NCI-H524 (cell line): ENCODE data around the gene TNNI3.

Experiments
- DNase-seq, 2 experiments: peaks; one replicate each; lab custom pipeline; 2025; lab: John Stamatoyannopoulos, UW

The TNNI3 gene

DNA sequence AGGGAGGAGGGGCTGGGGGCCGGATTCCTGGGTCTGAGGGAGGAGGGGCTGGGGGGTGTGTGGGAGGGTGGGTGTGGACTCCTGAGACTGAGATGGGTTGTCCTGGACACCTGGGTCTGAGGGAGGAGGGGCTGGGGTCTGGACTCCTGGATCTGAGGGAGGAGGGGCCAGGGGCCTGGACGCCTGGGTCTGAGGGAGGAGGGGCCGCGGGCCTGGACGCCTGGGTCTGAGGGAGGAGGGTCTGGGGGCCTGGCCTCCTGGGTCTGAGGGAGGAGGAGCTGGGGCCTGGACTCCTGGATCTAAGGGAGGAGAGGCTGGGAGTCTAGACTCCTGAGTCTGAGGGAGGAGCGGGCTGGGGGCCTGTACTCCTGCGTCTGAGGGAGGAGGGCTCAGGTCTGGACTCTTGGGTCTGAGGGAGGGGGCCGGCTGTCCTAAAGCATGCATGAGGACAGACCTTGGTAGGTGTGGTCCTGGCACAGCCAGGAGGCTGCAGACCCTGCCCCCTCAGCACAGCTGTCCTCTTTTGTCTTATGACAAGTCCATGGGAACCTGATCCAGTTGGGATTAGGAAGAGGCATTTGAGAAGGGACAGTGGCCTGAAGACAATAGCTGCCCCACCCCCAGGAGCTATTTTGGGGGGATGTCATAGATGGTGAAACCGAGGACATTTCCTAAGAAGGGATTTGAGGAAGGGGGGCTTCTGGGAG lies 9.8 kb downstream of the TNNI3 start:
- peak; percentile 55 to 78 for DNase-seq

DNA sequence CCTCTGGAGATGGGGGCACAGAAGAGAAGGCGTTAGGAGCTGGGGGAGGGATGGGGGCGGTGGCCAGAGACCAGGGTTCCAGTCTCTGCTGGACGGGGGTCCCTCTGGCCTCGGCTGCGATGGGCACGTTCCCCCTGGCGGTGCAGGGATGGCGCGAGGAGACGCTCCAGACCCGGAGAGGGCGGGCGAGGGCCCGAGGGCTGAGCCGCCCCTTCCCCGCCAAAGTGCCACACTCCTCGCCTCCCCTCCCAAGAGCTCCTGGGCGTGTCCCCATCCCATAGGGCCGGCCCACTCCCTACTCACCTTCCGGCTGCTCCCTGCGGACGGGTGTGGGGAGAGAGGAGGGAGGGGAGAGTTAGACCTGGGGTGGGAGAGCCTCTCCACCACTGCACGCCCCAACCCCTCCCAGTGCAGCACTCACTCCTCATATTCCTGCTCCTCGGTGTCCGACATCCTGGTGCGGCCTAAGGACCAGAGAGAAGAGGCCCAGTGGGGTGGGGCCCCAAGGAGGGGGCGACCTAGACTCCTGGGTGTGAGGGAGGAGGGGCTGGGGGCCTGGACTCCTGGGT lies 10.7 kb downstream of the TNNI3 start:
- DNase-seq: peak in 1 of 2 experiments; percentile 34

DNA sequence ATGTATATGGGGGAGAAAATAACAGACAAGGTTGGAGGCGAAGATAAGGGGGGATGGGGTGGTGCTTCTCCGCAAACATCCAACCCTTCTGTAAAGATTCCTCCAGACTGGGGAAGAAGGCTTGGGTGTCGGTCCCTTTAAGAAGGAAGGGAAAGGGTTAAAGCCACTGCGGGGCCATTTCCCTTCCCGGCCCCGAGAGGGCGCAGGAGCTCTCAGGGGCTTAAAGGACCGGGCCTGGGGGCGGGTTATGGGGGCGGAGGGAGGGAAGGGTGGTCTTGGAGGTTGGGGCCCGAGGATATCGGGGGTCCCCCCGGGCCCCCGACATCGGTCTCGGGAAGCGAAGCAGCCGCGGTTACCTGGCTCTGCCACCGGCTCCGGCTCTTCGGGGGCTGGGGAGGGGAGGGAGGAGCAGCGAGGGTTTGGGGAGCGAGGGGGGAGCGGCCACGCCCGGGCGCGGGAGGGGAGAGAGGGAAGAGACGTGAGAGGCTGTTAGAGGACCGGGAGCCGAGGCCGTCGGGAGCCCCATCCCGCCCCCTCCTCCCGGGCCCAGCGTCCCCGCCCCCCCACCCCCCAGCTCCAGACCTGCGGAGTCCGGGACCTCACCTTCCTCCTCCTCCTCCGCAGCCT lies 11.3 kb downstream of the TNNI3 start:
- DNase-seq: peak in 1 of 2 experiments; percentile 31

DNA sequence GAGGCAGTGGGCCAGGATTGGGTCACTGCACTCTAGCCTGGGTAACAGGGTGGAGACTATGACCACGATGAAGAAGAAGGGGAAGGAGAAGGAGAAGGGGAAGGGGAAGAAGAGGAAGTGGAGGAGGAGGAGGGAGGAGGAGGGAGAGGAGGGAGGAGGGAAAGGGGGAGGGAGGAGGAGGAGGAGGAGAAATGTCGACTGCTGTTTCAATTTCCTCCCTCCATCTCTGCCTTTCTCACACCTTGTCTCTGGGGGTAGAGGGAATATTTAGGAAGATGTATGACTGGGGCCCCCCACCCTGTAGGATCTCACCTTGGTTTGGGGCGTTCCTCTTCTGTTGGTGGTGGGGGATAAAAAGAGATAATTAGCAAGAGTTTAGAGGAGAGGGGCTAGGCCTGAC lies 12.3 kb downstream of the TNNI3 start:
- no peak for DNase-seq

DNA sequence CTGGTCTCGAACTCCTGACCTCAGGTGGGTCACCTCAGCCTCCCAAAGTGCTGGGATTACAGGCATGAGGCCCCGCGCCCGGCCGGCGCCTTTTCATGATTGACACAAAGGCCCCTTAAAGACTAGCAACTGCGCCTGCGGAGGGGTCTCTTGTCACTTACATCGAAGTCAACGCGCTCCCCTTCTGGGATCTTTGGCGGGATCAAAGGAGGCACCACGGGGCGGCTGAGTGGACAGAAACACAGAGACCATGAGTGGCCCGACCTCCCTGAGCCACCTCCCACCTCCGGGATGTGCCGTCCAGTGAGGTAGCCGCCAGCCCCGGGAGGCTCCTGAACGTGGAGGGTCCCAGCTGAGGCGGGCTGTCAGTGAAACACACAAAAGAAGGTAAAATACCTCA lies 15.8 kb downstream of the TNNI3 start:
- DNase-seq: no peak

DNA sequence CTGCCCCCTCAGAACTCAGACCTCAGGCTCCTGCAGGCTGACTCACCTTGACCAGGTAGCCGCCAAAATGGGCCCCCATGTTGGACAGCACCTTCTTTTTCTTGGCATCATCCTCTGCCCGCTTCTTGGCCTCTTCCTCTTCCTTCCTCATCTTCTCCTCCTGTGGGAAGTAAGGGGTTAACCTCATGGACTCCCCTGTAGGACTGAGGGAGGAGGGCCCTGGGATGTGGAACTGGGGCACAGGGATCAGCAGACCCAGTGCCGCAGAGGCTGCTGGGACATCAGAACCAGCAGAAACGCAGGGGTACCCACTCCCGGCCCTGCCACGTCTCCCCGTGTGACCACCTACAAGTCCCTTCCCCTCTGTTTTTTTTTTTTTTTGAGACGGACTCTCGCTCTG lies 19.6 kb downstream of the TNNI3 start:
- no peak for DNase-seq

DNA sequence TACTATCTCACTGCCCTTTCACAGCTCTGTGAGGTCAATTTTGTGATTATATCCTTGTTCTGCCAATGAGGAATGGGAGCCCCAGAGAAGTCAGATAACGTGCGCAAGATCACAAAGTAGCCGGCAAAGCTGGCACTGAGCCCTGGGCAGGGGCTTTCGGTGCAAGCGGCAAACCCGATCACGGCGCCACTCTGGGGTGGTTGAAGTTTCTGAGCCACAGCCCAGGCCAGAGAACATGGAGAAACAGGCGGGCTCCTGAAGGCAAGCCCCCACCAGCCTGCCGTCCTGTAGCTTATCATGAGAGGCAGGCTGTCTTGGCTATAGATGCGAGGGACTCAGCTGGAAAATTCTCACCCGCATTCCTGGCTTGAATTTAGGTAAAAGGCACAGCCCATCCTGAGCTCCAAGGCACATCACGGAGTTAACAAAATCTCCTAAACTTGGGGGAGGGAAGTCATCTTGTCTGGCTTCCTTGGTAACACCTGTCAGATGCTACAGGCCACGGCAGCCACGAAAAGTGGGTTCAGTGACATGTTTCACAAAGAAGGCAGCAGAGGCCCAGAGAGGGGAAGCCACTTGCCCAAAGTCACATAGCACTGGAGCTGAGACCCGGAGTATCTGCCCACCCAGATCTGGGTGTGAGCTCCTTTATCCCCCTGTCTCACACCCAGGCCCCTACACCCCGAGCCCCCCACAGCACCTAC lies 21.0 kb downstream of the TNNI3 start:
- no peak for DNase-seq

DNA sequence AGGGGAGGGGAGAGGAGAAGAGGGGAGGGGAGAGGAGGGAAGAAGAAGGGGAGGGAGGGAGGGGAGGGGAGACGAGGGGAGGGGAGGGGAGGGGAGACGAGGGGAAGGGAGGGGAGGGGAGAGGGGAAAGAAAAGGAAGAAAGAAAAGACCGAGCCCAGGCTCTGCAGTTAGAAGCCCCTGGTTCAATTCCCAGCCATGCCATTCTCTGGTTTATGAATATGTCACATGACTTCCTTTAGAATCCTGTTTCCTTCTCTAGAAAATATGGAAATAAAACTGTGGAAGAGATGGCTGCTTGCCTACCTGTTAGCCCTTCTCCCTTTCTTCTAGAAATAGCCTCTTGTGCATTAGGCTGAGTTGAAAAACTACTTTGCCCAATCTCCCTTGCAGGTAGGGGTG lies 22.8 kb downstream of the TNNI3 start:
- no peak for DNase-seq

DNA sequence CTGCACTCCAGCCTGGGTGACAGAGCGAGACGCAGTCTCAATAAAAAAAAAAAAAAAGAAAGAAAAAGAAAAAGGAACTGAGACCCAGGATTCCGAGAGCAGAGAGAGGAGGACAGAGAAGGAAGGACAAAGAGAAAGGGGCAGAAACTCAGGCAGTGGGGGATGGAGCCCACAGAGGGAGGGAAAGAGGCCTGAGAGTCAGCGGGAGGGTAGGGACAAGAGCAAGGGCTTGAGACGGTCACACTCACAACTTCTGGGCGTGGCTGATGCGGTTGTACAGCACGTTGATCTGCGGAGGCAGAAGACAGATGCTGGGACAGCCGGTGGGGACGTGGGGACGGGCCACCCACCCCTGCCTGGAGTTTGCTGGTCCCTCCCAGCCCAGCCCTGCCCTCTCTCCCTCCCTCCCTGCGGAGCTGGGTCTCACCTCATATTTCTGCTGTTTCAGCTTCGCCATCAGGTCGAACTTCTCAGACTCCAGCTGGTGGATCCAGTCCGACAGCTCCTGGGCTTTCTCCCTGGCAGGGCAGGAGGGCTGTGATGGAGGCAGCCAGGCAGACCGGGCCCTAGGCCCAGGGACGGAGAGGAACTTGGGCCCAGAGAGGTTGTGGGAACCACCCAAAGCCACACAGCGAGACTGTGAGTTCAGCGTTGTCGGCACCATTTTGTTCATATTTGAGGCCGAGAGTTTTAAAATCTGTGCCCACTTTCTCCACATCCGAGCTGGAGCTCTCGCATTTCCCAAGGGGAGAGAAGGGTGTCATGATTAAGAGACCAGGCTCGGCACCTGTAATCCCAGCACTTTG lies 23.7 kb downstream of the TNNI3 start:
- DNase-seq: peak; percentile 31 to 86

DNA sequence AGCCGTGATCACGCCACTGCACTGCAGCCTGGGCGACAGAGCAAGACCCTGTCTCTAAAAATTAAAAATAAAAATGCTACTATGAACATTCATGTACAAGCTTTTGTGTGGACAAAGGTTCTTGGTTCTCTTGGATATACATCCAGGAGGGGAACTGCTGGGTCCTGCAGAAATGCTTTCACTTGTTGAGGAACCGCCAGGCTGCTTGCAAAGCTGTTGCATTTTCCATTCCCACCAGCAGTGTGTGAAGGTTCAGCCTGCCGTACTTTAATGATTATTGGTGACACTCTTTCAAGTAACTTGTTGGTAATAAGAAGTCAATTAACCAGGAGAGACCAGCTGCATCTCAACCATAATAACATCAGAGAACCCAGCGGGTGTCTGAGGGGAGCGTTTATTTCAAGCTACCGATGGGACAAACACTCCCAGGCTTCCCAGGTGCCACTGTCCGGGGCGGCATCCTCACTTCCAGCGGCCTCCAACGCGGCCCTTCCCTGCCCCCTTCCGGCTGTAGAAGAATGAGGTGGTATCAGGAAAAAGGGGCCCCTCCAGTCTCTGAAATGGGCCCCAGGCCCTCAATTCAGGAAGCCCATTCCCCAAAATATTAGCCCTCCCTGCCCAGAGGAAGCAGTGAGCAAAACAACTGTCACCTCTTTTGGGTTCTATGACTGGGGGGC lies 24.9 kb downstream of the TNNI3 start:
- DNase-seq: peak in 1 of 2 experiments; percentile 32

DNA sequence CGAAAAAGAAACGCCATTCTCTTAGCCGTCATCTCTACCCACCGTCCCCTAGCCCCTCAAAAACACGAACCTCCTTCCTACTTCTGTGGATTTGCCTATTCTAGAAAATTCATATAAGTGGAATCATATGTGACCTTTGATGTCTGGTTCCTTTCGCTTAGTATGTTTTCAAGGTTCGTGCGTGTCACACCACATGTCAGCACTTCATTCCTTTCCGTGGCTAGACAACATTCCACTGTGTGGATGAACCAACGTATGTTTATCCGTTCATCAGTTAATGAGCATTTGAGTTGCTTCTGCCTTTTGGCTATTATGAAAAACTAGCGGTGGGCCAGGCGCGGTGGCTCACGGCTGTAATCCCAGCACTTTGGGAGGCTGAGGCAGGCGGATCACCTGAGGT lies 26.1 kb downstream of the TNNI3 start:
- DNase-seq: no peak

DNA sequence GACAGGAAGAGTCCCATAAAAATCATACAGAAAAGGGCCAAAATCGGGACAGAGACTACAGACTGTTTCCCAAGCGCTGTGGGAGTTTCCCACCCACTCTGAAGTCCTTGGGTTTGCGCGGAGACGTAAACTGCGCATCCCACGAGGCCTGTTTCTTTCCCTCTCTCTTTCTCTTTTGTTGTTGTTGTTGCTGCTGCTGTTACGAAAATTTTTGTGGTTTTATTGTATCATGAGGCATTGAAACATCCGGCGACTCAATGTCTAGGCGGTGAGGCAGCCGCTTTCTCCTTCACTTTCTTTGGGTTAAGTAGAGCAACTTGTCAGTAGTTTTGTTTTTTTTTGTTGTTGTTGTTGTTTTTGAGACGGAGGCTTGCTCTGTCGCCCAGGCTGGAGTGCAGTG lies 38.5 kb downstream of the TNNI3 start:
- DNase-seq: no peak

DNA sequence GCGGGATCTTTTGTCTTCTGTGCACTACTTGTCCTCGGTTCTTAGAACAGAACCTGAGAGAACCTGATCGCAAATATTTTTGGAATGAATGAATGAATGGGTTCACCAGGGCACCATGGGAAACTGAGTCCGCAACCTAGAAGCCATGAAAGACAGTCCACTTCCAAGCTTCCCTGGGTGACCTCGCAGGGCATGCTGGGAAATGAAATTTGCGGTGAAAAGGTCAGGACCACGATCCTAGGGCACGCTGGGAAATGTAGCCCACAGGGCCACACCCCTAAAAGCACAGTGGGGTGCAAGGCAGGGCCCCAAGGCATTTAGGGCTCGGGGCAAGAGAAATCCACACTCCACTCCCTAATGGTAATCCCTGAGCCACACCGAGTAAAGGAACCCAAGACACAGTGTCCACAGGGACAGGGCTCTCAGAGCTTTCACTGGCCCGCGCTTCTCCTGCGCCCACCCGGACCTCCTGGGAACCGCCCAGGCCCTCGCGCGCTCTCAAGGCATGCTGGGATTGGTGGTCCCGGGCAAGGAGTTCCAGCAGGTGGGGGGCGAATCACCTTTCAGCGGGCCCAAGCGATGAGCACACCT lies 39.0 kb downstream of the TNNI3 start:
- DNase-seq: no peak

DNA sequence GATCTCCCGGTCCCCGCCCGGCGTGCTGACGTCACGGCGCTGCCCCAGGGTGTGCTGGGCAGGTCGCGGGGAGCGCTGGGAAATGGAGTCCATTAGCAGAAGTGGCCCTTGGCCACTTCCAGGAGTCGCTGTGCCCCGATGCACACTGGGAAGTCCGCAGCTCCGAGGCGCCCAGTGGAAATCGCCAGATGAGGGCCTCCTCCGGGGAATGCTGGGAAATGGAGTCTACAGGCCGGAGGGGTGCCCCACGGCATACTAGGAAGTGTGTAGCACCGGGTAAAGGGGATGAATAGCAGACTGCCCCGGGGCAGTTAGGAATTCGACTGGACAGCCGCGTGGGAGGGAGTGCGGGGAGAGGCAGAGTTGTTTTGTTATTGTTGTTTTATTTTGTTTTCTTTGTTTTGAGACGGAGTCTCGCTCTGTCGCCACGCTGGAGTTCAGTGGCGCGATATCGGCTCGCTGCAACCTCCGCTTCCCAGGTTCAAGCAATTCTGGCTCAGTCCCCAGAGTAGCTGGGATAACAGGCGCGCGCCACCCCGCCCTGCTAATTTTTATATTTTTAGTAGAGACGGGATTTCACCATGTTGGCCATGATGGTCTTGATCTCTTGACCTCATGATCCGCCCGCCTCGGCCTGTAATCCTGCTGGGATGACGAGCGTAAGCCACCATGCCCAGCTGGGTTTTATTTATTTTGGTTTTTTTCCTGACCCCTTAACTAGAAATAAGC lies 39.7 kb downstream of the TNNI3 start:
- DNase-seq: peak; percentile 98 to 99

DNA sequence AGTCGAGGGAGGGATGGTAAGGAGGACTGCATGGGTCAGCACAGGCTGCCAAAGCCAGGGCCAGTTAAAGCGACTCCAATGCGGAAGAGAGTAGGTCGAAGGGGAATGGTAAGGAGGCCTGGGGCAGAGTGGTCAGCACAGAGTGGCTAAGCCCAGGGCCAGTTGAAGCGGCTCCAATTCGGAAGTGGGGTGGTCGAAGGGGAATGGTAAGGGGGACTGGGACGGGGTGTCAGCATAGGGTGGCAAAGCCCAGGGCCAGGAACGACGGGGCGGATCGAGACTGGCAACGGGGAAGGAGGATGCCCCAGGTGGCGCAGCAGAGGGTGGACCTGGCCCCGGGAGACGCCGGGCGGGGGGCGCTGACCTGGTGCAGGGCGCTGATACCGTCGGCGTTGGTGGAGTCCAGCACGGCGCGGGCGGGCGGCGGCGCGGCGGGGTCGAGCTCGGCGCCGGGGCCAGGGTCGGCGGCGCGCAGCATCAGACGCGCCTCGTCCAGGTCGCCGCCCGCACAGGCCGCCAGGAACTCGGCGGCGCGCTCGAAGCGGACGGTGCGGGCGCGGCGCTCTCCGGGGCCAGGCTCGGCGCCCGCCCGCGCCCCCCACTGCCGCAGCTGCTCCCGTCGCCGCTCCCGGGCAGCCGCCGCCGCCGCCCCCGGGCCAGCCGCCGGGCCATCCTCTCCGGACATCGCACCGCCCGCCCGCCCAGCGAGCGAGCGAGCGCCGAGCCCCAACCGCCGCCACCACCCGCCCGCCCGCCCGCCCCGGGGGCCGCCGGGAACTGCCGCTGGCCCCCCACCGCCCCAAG lies 40.5 kb downstream of the TNNI3 start, which contains the start of gene PPP1R12C:
PPP1R12C (minus strand) TSS at position 779 of the 804 bp plus-strand sequence; CDS start at position 685, 94 bp downstream.
- DNase-seq: no peak

DNA sequence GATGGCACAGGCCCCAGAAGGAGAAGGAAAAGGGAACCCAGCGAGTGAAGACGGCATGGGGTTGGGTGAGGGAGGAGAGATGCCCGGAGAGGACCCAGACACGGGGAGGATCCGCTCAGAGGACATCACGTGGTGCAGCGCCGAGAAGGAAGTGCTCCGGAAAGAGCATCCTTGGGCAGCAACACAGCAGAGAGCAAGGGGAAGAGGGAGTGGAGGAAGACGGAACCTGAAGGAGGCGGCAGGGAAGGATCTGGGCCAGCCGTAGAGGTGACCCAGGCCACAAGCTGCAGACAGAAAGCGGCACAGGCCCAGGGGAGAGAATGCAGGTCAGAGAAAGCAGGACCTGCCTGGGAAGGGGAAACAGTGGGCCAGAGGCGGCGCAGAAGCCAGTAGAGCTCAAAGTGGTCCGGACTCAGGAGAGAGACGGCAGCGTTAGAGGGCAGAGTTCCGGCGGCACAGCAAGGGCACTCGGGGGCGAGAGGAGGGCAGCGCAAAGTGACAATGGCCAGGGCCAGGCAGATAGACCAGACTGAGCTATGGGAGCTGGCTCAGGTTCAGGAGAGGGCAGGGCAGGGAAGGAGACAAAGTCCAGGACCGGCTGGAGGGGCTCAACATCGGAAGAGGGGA lies 41.2 kb downstream of the TNNI3 start:
- DNase-seq: peak in 1 of 2 experiments; percentile 25

DNA sequence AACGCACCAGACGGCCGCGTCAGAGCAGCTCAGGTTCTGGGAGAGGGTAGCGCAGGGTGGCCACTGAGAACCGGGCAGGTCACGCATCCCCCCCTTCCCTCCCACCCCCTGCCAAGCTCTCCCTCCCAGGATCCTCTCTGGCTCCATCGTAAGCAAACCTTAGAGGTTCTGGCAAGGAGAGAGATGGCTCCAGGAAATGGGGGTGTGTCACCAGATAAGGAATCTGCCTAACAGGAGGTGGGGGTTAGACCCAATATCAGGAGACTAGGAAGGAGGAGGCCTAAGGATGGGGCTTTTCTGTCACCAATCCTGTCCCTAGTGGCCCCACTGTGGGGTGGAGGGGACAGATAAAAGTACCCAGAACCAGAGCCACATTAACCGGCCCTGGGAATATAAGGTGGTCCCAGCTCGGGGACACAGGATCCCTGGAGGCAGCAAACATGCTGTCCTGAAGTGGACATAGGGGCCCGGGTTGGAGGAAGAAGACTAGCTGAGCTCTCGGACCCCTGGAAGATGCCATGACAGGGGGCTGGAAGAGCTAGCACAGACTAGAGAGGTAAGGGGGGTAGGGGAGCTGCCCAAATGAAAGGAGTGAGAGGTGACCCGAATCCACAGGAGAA lies 42.0 kb downstream of the TNNI3 start:
- DNase-seq: no peak

DNA sequence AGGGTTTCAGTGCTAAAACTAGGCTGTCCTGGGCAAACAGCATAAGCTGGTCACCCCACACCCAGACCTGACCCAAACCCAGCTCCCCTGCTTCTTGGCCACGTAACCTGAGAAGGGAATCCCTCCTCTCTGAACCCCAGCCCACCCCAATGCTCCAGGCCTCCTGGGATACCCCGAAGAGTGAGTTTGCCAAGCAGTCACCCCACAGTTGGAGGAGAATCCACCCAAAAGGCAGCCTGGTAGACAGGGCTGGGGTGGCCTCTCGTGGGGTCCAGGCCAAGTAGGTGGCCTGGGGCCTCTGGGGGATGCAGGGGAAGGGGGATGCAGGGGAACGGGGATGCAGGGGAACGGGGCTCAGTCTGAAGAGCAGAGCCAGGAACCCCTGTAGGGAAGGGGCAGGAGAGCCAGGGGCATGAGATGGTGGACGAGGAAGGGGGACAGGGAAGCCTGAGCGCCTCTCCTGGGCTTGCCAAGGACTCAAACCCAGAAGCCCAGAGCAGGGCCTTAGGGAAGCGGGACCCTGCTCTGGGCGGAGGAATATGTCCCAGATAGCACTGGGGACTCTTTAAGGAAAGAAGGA lies 42.9 kb downstream of the TNNI3 start:
- no peak for DNase-seq
